HG02973 (cell line): ENCODE measurements around the gene DNAJB9.
A peak's percentile ranks its signal among the peaks of the same experiment; 100 is the strongest.

Source experiments
- ATAC-seq: cut with Tn5 transposase; IDR thresholded peaks from one replicate; pipeline ENCODE4 v1.9.1; 2021; ENCODE audit warnings: moderate library complexity; ENCODE audit not compliant: unreplicated experiment

The DNAJB9 gene

DNA sequence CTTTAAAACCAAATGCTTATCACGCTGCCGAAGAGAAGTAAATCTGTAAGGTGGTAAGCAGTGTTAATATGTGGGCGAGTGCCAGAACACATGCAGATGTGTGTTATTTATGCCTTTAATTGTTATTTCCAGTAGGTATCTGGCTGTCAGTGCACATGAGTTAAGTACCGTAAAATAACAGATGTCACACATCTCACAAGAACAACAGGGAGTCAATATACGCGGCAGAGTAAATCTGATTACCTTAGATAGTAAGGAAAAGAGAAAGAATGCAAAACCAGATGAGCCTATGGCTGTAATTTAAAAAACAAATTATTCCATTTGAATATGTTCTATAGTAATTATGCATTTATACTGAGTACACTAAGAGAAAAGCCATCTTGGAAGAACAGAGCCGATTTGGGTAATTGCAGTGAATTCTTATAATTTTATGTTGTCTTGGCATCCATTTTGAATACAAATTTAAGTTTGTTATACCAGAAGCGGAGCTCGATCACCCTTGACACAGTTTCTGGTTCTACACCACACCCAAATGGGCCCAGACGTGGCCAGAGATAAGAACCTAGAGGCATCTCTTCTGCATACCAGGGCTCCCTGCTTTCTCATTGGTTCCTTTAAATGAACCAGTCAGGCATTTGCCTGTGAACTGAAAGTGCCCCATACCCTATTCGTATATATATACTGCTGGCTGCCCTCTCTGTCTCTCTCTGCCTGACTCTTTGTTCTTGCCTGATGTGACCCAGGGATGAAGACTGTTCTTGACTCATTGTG, 34.8 kb downstream of the DNAJB9 start:
- no peak for ATAC-seq

DNA sequence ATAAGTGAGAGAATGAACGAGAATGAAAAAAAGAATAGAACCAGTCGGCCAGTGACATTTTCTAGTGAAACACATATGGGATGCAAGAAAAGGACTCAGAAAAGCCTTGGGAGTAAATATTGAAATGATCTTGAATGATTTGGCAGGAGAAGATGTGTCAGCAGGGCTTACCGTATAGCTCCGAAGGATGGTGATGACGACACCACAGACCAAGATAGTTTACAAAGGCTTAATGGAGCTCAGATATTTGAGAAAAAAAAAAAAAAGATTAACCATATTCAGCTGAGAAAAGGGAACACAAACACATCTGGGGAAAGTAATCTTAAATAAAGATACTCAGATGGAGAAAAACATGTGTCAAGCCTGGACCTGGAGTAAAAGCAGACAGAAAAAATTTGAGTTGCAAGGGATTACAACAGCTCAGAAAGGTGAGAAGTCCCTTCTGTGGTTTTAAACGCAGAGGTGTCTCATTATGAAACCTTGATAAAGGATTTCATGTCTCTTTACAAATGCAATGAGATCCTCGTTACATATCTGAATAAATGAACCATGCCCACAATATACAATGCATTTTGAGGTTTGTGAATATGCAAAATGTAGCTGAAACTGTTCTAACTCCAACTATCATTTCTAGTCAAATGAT, 36.0 kb downstream of the DNAJB9 start:
- ATAC-seq, result no peak

DNA sequence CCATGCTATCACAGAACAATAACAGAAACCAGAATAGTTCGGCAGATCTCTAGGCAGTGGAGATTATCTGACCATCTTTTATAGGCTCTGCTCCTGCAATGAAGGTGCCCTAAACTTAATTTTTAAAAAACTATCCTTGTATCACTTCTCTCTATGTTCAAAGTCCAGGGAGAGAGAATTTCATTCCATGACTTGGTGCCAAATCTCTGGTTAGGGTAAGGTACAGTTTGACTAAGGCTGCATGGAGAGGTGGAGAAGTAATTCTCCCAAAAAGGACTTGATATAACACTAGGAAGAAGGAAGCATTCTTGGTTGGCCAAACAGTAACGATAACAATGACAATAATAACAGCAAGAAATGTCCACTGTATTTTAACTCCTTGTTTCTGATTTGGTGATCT, 40.0 kb downstream of the DNAJB9 start:
- no peak for ATAC-seq

DNA sequence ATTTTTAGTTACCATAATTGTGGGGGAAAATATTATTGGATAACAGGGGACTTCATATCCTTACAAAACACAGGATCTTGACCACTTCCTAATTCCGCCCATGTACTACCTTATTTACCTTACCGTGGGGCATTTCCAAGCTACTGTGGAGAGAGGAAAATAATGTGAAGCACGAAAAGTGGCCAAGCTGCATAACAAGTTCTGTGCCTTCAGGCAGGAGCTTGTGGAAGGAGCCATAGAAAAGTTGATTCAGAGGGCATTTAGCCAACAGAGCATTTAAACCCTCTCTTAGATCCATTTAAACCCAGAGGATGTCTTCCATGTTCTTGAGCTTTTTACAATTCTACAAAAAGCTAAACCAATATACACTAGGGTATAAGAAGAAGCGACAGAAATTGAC, 41.6 kb downstream of the DNAJB9 start:
- ATAC-seq, result no peak

DNA sequence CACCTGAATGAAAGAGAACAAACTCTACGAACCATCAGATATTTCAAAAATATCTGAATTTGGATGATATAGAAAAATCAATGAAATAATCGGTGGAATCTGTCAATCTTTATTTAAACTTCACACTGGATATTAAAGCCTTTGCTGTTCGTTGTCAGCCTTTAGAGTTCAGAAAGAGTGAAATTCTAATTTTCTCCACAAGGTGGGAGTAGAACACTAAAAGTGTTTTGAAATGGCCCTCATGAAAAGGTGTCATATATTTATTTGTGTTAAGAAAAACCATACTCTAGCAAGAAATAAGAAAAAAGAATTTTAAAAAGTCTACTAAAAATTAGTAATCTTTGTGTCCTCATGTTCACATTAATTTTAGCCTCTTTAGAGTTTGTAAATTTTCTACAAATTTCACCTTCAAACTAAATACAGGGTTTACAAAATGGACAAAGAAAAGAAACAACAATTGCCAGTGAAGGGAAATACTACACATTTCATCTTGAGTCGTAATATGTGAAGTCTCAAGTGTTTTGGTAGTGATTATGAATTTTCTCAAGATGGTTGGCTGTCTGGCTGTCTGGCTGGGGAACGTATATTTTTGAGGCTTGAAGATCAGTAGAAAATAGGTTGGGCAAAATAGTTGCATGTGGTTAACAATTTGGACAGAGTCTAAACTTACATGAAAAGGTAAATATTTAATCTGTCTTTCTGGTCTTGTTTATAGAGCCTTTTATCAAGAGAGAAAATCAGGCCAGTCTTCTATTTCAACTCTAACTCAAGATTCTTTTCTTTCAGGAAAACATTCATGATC, 43.7 kb downstream of the DNAJB9 start:
- ATAC-seq, result peak; percentile 84

DNA sequence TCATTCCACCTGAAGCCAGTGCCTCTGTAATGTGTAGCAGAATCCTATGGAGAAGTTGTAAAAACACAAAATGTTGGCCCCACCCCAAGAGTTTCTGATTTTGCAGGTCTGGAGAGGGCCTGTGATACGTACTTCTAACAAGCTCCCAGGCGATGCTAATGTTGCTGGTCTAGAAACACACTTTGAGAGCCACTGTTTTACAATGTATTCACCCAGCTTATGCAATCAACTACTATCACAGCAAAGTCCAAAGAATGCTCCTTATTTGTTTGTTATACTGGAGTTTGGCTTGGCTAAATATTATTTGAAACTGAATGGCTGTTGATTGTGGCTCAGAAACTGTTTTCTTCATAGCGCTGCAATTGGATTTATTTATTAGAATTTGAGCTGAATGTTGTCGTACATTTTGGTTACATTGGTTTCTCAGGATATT, 44.3 kb downstream of the DNAJB9 start:
- ATAC-seq, result no peak

DNA sequence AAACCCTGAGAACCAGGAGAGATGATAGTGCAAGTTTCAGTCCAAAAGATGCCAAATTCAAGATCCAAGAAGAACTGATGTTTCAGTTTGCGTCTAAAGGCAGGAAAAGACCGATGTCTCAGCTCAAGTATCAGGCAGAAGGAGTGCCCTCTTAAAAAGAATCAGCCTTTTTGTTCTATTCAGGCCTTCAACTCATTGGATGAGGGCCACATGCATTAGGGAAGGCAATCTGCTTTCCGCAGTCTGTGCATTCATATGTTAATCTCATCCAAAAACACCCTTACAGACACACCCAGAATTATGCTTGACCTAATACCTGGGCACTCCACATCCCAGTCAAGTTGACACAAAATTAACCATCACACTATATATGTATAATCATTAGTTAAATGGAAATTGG, 45.2 kb downstream of the DNAJB9 start:
- ATAC-seq, result no peak

DNA sequence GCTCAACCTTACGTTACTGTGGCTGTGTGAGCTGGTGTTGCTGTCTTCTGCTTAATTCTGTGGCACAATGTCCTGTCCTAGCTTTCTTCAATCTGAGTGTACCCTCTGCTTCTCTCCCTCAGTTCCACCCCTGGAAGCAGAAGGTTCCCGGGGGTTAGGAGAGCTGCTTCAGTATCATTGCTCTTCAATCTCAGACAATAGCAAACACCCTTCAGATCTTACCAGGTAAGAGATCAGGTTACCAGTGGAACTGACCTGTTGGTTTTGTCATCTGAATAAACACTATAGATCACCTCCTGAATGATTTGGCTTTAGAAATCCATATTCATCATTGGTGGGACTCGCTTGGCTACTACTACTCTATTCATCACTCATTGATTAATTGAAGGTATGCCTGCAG, 48.4 kb downstream of the DNAJB9 start:
- ATAC-seq, result no peak

DNA sequence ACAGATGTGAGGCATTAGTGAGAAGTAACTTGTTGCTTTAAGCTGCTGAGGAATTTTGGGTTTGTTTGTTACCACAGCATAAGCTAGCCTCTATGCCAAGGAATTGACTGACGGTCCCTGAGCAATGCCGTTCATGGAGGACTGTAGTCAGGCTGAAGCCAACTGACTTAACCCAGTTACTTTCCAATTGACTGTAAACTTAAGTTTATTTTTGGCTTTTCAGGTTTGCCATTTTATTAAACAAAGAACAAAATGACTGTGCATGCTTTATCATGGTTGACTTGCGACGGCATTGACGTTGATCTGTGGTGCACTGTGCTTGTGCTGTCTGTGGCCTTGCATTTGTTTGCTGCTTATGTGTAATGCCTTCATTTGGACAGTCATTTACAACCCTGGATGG, 53.5 kb downstream of the DNAJB9 start:
- ATAC-seq, result peak; percentile 83
